Peyer's patch (tissue), 4 donors: Measurements from ENCODE around the gene MAML1. TPM values are rescaled to one million over a fixed set of nuclear protein-coding genes. Genes with fewer than 3 reads are reported as not detected.

Source experiments
- DNase-seq, 3 donors: peaks; one replicate each; pipeline ENCODE4 v3.0.0-alpha.2; 2017 to 2019
- H3K27ac ChIP-seq, 4 donors: fragments of 200-600 bp; sonication (generic); one replicate each; pipeline ENCODE4 v1.5.1; 2016 to 2019
- H3K27me3 ChIP-seq, 2 donors: fragments of 200-600 bp; sonication (generic); one replicate each; pipeline ENCODE4 v1.5.1; 2019
- H3K36me3 ChIP-seq, 3 donors: fragments of 200-600 bp; sonication (generic); one replicate each; pipeline ENCODE4 v1.5.1; 2016 to 2019
- H3K4me1 ChIP-seq, 4 donors: fragments of 200-600 bp; sonication (generic); one replicate each; pipeline ENCODE4 v1.5.1; 2016 to 2019
- H3K4me3 ChIP-seq, 4 donors: fragments of 200-600 bp; sonication (generic); 1 replicate in 3 of 4; 2 replicates in 1 of 4; pipeline ENCODE4 v1.5.1; 2016 to 2019; ENCODE audit warnings: mild to moderate bottlenecking in 1 of 4
- H3K9me3 ChIP-seq, 4 donors: fragments of 200-600 bp; sonication (generic); one replicate each; pipeline ENCODE4 v1.5.1; 2016 to 2019; ENCODE audit warnings: mild to moderate bottlenecking in 1 of 4
- CTCF ChIP-seq, 6 experiments: fragments of 450-650 bp in 4 of 6; fragments of 200-600 bp in 2 of 6; sonication (generic) in 1 of 6; IDR thresholded peaks; one replicate each; pipeline ENCODE4 v1.5.1; 2017 to 2019; ENCODE audit warnings: antibody characterized with exemption in 6 of 6, mild to moderate bottlenecking in 3 of 6, moderate library complexity in 1 of 6
- POLR2A ChIP-seq, 2 donors: fragments of 450-650 bp; IDR thresholded peaks; one replicate each; pipeline ENCODE4 v1.5.1; 2017; ENCODE audit warnings: antibody characterized with exemption in 2 of 2, mild to moderate bottlenecking in 2 of 2, moderate library complexity in 2 of 2
- total RNA-seq, 4 donors: library from RNA; depleted of rRNA; stranded (reverse); fragments of >200 nt; gene quantifications; one replicate each; pipeline ENCODE4 v1.1.0, GENCODE V29; 2016

The MAML1 gene
- total RNA-seq, 4 donors from 2014 or later, result 29.6 to 43.1 (median 37.3) TPM

GRCh38 chr5:179815491-179816249 lies 83.0 kb downstream of the MAML1 start:
- Histone ChIP-seq H3K36me3 (no peaks in the 10 kb centered on the region), H3K27ac (no peak overlapping the region), H3K4me3 (no peak overlapping the region), H3K4me1 (peaks cover 7 to 37% (median 27%) of the 10 kb centered on the region in 4 donors), H3K27me3 (no peaks in the 10 kb centered on the region), H3K9me3 (no peaks in the 10 kb centered on the region)
- TF ChIP-seq CTCF (IDR thresholded peaks at IDR 0.05) (no peak), POLR2A (IDR thresholded peaks at IDR 0.05) (no peak)
- DNase-seq, result no peak

GRCh38 chr5:179816401-179816795 lies 83.8 kb downstream of the MAML1 start:
- DNase-seq, result no peak
- Histone ChIP-seq H3K27ac (peak overlapping the region in 1 of 4 donors; percentile 61), H3K36me3 (no peaks in the 10 kb centered on the region), H3K4me1 (peaks cover 7 to 37% (median 28%) of the 10 kb centered on the region in 4 donors), H3K4me3 (peak overlapping the region; percentile 35 to 60 (median 54)), H3K9me3 (no peaks in the 10 kb centered on the region), H3K27me3 (no peaks in the 10 kb centered on the region)
- TF ChIP-seq CTCF (IDR thresholded peaks at IDR 0.05) (no peak), POLR2A (IDR thresholded peaks at IDR 0.05) (no peak)

- no peak for DNase-seq
- no peaks in the 10 kb centered on the region for H3K27me3 ChIP-seq
- H3K4me1 ChIP-seq, result peaks cover 7 to 39% (median 30%) of the 10 kb centered on the region in 4 donors
- no peaks in the 10 kb centered on the region for H3K9me3 ChIP-seq
- H3K27ac ChIP-seq, result peak overlapping the region in 2 of 4 donors; percentile 57 to 61
- H3K36me3 ChIP-seq, result no peaks in the 10 kb centered on the region
- TF ChIP-seq POLR2A (IDR thresholded peaks at IDR 0.05) (no peak), CTCF (IDR thresholded peaks at IDR 0.05) (no peak)
- peak overlapping the region; percentile 35 to 60 (median 54) for H3K4me3 ChIP-seq
These were observed 84.3 kb downstream of the MAML1 start for GRCh38 chr5:179816796-179817469.

- Histone ChIP-seq H3K4me3 (peak overlapping the region; percentile 35 to 60 (median 54)), H3K4me1 (peaks cover 7 to 44% (median 30%) of the 10 kb centered on the region in 4 donors), H3K9me3 (no peaks in the 10 kb centered on the region), H3K27me3 (no peaks in the 10 kb centered on the region), H3K27ac (peak overlapping the region in 2 of 4 donors; percentile 57 to 61), H3K36me3 (peaks cover 0 to 4% (median 0%) of the 10 kb centered on the region in 3 donors)
- DNase-seq, result no peak
- no peak for TF ChIP-seq CTCF (IDR thresholded peaks at IDR 0.05)
- no peak for TF ChIP-seq POLR2A (IDR thresholded peaks at IDR 0.05)
These were observed 84.8 kb downstream of the MAML1 start for GRCh38 chr5:179817470-179817840.

GRCh38 chr5:179817890-179818745 lies 85.5 kb downstream of the MAML1 start:
- no peak for TF ChIP-seq POLR2A (IDR thresholded peaks at IDR 0.05)
- no peak for TF ChIP-seq CTCF (IDR thresholded peaks at IDR 0.05)
- H3K9me3 ChIP-seq, result no peaks in the 10 kb centered on the region
- H3K36me3 ChIP-seq, result peaks cover 0 to 11% (median 0%) of the 10 kb centered on the region in 3 donors
- no peaks in the 10 kb centered on the region for H3K27me3 ChIP-seq
- peak in 1 of 3 donors; percentile 55 for DNase-seq
- peak overlapping the region; percentile 93 to 100 (median 96) for H3K27ac ChIP-seq
- H3K4me1 ChIP-seq, result peaks cover 7 to 51% (median 32%) of the 10 kb centered on the region in 4 donors
- H3K4me3 ChIP-seq, result peak overlapping the region; percentile 37 to 84 (median 66)
